Activated T-helper 1 cell treated with anti-CD3 and anti-CD28 coated beads, Interleukin-2, amount 50 U/mL, for 16 hours (primary cell): ENCODE results near the gene CNTN4.
"Not testable (repeated sequence)": the region's sequence is repeated elsewhere in the genome, so short reads cannot be mapped to it uniquely, and the experiment has no call there.

Experiments used
- DNase-seq, 2 donors: peaks; one replicate each; pipeline ENCODE4 v3.0.0-alpha.2; 2020; ENCODE audit warnings: low read depth in 1 of 2, low spot score in 1 of 2

Gene CNTN4

GRCh38 chr3:2098398-2099027 is at the start of gene CNTN4:
CNTN4 (plus strand) TSS chr3:2098866.
- DNase-seq = no peak

DNA sequence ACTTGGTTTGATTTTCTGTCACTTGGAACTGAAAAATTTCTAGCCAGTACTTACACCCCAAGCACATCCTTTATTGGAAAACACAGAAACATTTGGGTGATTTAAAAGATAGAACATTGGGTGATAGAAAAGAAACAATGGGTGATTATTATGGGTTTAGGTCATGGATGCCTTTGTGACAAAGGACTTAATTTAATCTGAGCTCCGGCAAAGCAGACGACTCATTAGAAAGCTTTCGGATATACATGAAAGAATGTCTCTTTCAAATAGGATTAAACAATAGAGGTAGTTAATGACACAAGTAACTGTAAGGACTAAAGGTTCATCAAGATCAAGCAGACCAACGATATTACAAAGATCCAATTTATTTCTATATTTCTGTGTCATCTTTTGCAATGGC is 37.3 kb upstream of the CNTN4 start:
- no peak for DNase-seq

- DNase-seq = no peak
Observed at GRCh38 chr3:2071531-2071930, 27.1 kb upstream of the CNTN4 start.

DNA sequence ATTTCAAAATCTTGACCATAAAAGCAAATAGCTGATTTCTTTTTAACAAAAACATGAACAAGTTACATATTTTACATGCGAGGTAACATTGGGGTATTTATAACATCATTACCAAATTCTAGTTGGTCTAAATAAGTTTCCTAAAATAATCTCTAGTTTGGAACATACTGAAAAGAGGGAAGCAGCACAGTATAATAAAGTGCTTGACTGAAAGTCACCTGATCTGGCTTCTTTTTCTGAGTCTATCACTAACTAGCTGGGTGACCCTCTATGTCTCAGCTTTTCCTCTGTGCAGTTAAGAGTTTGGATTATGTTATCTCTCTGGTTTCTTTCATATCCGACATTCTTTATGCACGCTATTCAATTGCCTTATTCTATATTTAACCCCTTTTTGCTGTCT is 19.8 kb upstream of the CNTN4 start:
- no peak for DNase-seq

- DNase-seq = no peak
Observed at GRCh38 chr3:2082871-2083480, 15.7 kb upstream of the CNTN4 start.

- DNase-seq = not testable (repeated sequence)
Observed at GRCh38 chr3:2083558-2083957, 15.1 kb upstream of the CNTN4 start.

DNA sequence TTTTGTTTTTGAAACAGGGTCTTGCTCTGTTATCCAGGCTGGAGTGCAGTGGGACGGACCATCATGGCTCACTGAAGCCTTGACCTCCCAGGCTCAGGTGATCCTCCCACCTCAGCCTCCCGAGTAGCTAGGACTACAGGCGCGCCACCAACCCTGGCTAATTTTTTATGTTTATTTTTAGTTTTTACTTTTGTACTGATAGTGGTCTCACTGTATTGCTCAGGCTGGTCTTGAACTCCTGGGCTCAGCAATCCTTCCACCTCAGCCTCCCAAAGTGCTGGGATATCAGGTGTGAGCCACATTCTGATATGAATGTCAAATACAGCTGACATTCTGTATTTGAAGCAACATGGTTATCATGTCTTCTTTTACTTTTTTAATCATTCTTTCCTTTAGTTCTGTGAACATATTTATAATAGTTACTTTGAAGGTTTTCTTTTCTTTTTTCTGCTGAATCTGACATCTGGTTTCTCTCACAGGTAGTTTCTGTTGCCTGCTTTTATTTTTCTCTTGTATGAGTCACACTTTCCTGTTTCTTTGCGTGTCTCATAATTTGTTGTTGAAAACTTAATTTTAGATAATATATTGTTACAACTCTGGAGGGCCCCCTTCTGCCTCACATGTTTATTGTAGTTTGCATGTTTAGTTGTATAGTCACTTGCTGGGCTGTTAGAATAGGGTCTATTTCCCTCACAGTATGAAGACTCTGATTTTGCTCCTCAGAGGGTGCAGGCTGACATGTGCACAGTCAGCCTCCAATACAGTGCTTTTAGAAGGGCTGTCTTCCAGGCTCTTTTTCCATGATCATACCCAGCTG is 8.4 kb upstream of the CNTN4 start:
- DNase-seq = no peak

- DNase-seq = no peak
Observed at GRCh38 chr3:2092758-2093157, 5.9 kb upstream of the CNTN4 start.

- DNase-seq = no peak
Observed at GRCh38 chr3:2094941-2095340, 3.7 kb upstream of the CNTN4 start.

- no peak for DNase-seq
Observed at GRCh38 chr3:2096216-2096615, 2.5 kb upstream of the CNTN4 start.

DNA sequence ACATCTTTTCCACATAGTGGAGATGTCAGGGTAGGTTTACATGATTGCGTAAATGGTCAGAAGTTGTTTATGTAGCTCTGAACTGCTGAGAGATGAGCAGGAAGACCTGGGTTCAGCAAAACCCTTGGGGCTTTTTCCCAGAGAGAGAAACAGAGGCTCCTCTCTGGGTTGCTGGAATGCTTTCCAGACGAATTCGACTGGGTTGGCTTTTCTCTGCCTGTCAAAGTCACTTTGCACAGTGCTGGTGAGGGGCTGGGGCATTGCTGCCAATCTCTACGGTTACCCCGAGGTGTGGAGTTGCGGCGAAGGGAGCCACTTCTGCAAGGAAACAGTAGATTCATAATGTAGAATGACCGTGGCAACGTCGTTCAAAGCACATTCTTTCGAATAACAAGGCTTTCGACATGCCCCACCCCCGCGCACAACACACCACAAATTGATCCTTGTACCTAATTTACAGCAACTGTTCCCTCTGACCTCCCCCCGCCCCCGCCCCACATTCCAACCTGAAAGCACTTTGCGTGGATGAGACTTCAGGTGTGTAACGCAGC is 950 bp upstream of the CNTN4 start:
- DNase-seq = no peak

- DNase-seq = no peak
Observed at GRCh38 chr3:2099028-2099671, 484 bp downstream of the CNTN4 start.

- no peak for DNase-seq
Observed at GRCh38 chr3:2099779-2100191, 1.1 kb downstream of the CNTN4 start.

GRCh38 chr3:2106438-2106837 is 7.8 kb downstream of the CNTN4 start:
- no peak for DNase-seq

DNA sequence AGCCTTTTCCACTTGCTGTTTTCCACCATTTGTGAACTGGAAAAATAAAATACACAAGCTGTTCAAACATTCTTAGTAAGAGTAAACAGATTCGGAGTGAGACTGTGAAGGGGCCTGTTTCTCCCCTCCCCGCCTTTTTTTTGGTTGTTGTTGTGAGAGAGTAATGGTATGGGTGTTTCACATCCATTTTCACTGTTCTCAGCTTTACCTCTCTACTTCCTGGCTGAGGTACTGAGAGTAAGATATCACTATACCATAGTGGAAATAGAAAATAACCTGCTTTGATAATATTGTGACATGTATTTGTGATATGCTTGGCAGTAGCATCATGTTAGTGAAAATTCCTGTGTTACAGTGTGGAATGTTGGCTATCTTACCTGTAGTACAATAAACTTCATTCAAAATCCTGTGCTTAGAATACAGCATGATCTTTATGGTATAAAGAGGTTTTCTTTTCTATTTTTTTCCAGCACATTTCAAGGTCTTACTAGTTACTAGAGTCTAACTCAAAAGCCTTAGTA is 12.0 kb downstream of the CNTN4 start:
- no peak for DNase-seq

DNA sequence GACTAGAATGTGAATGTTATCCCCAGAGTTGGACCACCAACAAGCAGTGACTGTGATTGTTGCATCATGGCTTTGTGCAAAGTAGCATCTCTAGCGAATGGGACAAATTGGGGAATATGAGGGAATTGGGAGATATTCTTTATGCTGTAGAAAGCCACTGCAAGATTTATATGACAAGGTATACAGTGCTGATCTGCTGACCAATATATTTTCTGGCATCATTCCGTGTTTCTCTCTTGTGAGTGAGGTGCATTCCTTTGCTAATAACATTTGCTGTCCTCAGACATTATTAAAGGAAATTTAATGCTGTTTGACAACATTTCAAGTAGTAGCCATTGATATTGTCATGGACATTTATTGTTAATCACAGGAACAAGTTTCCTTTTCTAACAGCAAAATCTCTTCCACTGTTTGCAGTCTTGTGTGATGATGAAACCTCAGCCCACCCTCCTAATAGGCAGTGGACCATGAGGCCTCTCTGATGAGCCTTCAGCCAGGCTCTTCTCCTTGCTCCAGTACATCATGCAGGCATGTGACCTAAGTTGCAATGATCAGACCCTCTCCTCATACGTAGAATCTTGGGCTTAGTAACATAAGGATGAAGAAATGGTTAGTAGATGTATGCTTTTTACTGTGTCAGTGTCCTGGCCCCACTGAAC is 16.1 kb downstream of the CNTN4 start:
- DNase-seq = no peak

- DNase-seq = no peak
Observed at GRCh38 chr3:2130726-2131125, 32.1 kb downstream of the CNTN4 start.

DNA sequence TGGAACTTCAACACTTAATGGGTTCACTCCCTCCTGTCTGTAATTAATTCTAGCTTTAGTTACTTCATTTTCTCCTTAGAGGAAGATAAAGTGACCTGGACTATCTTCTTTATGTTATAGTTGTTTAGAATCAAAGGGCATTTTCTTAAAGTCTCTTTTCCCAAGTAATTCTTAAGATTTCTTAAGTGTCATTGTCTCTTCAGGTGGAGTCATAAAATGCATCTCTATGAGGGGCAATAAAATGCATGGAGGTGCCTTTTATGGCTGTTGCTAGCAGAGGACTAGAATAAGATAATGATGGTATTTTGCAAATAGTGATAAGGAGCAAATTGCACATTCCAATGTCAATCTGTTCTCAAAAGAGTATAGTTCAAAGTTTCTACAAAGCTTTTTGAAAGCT is 34.5 kb downstream of the CNTN4 start:
- DNase-seq = no peak

DNA sequence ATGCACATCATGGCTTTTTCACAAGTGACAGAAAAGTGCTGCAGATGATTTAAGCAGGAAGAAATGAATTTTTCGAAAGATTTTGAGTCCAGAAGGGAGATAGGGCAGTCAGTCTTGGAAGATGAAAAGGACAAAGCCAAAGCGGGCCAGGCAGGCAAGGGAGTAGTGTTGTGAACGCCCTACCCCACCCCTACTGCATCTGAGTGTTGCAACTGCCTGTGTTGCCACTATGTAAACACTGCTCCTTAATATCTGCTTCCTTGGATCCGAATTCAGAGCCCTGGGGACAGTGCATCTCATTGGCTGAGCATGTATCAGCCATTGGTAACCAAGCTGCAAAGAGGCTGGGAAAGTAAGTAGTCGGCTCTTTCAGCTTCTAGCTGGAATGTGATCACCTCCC is 39.0 kb downstream of the CNTN4 start:
- DNase-seq = no peak

DNA sequence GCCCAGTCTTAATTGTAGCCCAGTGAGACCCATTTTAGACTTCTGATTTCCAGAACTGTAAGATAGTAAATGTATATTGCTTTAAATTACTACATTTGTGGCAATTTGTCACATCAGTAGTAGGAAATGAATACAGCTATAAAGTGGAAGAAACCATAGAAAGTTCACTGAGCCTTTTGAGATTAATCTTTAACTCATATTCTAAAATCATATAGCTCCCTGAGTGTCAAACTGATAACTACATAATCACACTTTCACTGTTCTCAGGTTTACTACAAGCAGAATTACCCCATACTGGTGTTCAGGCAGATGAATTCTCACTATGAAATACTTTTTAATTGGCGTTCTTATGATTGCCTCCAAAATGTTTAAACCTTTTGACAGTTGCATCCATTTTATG is 42.8 kb downstream of the CNTN4 start:
- DNase-seq = no peak
